Measurements from ENCODE around the gene GALNT7. TPM values are rescaled to one million over a fixed set of nuclear protein-coding genes. Genes with fewer than 3 reads are reported as not detected.
A peak's percentile ranks its signal among the peaks of the same experiment; 100 is the strongest.

The GALNT7 gene
- total and polyA plus RNA-seq, 10 of the 15 experiments (the other 5 are each of a cell fraction or from before 2014, with no cell fraction given), result 14.2 to 33.2 (median 28.9) TPM

DNA sequence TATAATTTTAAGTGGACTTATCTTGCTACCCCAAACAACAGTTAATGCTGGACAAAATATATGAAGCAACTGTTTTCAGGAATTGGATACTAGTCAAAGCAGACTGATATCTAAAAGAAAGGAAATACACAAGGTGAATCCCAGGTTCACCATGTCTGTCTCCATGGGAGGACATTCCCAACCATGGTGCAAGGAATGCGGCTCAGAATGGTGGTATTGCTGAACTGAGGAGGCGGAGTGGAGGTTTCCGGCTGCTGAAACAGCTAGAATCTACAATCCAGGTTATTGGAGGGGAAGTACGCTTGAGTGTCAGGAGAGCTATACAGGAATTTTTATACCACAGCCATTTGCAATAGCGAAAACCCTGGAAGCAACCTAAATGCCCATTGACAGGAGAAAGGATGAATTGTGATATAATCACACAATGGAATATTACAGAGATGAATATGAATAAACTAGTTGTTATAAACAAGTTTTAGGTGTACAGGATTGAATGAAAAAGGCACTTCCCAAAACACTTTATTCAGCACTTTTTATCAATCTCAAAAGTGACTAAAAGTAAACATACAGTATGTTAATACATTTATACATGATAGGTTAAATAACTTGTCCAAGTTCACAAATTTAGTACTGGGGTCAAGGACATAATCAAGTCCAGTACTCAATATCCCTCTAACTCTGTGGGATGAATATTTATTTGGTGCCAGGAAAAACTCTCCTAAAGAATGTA lies 156.6 kb downstream of the GALNT7 start:
- in situ Hi-C loops (cut with MboI), result loop anchor here (5.0 kb wide), 1 partner anchor 167 kb away; no protein-coding TSS in a partner anchor
- no peak overlapping the region for H3K4me2 ChIP-seq (ENCODE audit: control insufficient read depth, insufficient read depth)
- BruUV-seq (replicated peaks), result no TSS peak
- H3K79me2 ChIP-seq (ENCODE audit: control insufficient read depth, insufficient read depth, low read length), result peaks cover 10% of the 10 kb centered on the region
- no peak overlapping the region for H3K27ac ChIP-seq (ENCODE audit: control insufficient read depth, insufficient read depth)
- no peaks in the 10 kb centered on the region for H4K20me1 ChIP-seq (ENCODE audit: control insufficient read depth, insufficient read depth)
- no peak for TF ChIP-seq ZNF384 (IDR thresholded peaks at IDR 0.05; ENCODE audit: borderline replicate concordance, low read depth, low read length)
- TF ChIP-seq POLR2A (IDR thresholded peaks at IDR 0.05; ENCODE audit: low read depth, low read length), result peak; percentile 39
- no peak overlapping the region for H3K4me3 ChIP-seq
- no peaks in the 10 kb centered on the region for H3K4me1 ChIP-seq (ENCODE audit: control insufficient read depth, insufficient read depth, low read length)
- SMC1A ChIA-PET (ENCODE audit: uncharacterized antibody, unreplicated experiment), result interaction anchor here (0.9 to 1.0 kb wide), 3 partner anchors 65 to 159 kb away, joined by 3 read pairs; no protein-coding TSS in a partner anchor
- RAD21 ChIA-PET (ENCODE audit: unreplicated experiment), result interaction anchor here (1.1 kb wide), 1 partner anchor 93 kb away, joined by 3 read pairs; no protein-coding TSS in a partner anchor
- 95% methylated on average over 5 of the region's 5 CpGs for WGBS (ENCODE audit: insufficient coverage, insufficient replicate concordance, low lambda C conversion rate, missing lambda C conversion rate)
- H2AFZ ChIP-seq (ENCODE audit: control insufficient read depth, low read depth, low read length), result no peak overlapping the region
- FAIRE-seq (no peak), ATAC-seq (no peak), DNase-seq (ENCODE audit: low read depth, low spot score) (no peak)
- CTCF ChIA-PET, result interaction anchor here (1.3 kb wide), 1 partner anchor 301 kb away, joined by 3 read pairs; no protein-coding TSS in a partner anchor
- no peaks in the 10 kb centered on the region for H3K9me3 ChIP-seq (replicated peaks; ENCODE audit: control insufficient read depth, insufficient read depth, low read length)
- no peak overlapping the region for H3K9ac ChIP-seq (ENCODE audit: control insufficient read depth, insufficient read depth, low read length)
- H3K36me3 ChIP-seq (ENCODE audit: control insufficient read depth in 2 of 2, insufficient read depth in 2 of 2, low read length in 1 of 2), result peaks cover 0 to 8% of the 10 kb centered on the region in 2 experiments; a peak in 2 of 4 replicates
- POLR2A ChIA-PET, result interaction anchor here (1.0 kb wide), 1 partner anchor 10 kb away, joined by 5 read pairs; no protein-coding TSS in a partner anchor
- H3K27me3 ChIP-seq (replicated peaks in 1 of 2; ENCODE audit: control insufficient read depth in 2 of 2, insufficient read depth in 2 of 2, low read length in 1 of 2), result no peaks in the 10 kb centered on the region
- intact Hi-C loops (cut with micrococcal nuclease; ENCODE audit: unreplicated experiment), result no loop called here

DNA sequence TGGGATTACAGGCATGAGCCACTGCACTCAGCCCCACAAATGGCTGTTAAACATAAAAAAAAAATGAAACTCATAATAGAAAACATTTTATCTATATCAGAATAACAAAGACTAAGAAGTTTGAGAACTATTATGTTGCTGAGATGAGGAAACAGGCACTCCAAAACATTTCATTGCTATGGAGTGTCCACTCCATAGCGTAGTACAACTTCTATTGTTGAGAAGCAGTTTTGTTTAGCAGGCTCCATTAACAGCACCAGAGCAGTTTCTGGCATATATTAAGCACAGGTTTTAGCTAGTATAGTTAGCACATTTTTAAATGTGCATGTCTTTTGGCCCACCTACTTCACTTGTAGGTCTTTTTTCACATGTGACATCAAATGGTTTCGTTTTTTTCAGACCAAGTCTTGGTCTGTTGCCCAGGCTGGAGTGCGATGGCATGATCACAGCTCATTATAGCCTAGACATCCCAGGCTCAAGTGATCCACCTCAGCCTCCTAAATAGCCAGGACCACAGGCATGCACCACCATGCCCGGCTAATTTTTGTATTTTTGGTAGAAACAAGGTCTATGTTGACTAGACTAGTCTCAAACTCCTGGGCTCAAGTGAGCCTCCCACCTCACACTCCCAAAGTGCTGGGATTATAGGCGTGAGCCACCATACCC lies 159.8 kb downstream of the GALNT7 start:
- peaks cover 40% of the 10 kb centered on the region for H3K79me2 ChIP-seq (ENCODE audit: control insufficient read depth, insufficient read depth, low read length)
- no peaks in the 10 kb centered on the region for H4K20me1 ChIP-seq (ENCODE audit: control insufficient read depth, insufficient read depth)
- 96% methylated on average over 5 of the region's 5 CpGs for WGBS (ENCODE audit: insufficient coverage, insufficient replicate concordance, low lambda C conversion rate, missing lambda C conversion rate)
- no peaks in the 10 kb centered on the region for H3K9me3 ChIP-seq (replicated peaks; ENCODE audit: control insufficient read depth, insufficient read depth, low read length)
- no peak overlapping the region for H3K4me3 ChIP-seq
- no peak overlapping the region for H3K9ac ChIP-seq (ENCODE audit: control insufficient read depth, insufficient read depth, low read length)
- intact Hi-C loops (cut with micrococcal nuclease; ENCODE audit: unreplicated experiment), result no loop called here
- peaks cover 0 to 23% of the 10 kb centered on the region in 2 experiments; a peak in 3 of 4 replicates for H3K36me3 ChIP-seq (ENCODE audit: control insufficient read depth in 2 of 2, insufficient read depth in 2 of 2, low read length in 1 of 2)
- CTCF ChIA-PET, result interaction anchor here (1.2 to 4.4 kb wide), 4 partner anchors 9 to 92 kb away, joined by 3 to 28 read pairs (median 24); no protein-coding TSS in a partner anchor
- SMC1A ChIA-PET (ENCODE audit: uncharacterized antibody, unreplicated experiment), result interaction anchor here (1.4 to 14.3 kb wide), 5 partner anchors 9 to 77 kb away, joined by 3 to 232 read pairs (median 5); partner anchors contain the start of gene SAP30
- H3K4me1 ChIP-seq (ENCODE audit: control insufficient read depth, insufficient read depth, low read length), result peaks cover 3% of the 10 kb centered on the region
- in situ Hi-C loops (cut with MboI), result loop anchor here (5.0 kb wide), 1 partner anchor 164 kb away; no protein-coding TSS in a partner anchor
- DNase-seq (ENCODE audit: low read depth, low spot score) (no peak), FAIRE-seq (no peak), ATAC-seq (no peak)
- H3K4me2 ChIP-seq (ENCODE audit: control insufficient read depth, insufficient read depth), result no peak overlapping the region
- no TSS peak for BruUV-seq (replicated peaks)
- POLR2A ChIA-PET, result interaction anchor here (0.6 to 13.9 kb wide), 2 partner anchors 28 to 43 kb away, joined by 4 to 472 read pairs; partner anchors contain the start of gene SAP30
- H3K27ac ChIP-seq (ENCODE audit: control insufficient read depth, insufficient read depth), result no peak overlapping the region
- RAD21 ChIA-PET (ENCODE audit: unreplicated experiment), result no interaction called here
- H3K27me3 ChIP-seq (replicated peaks in 1 of 2; ENCODE audit: control insufficient read depth in 2 of 2, insufficient read depth in 2 of 2, low read length in 1 of 2), result no peaks in the 10 kb centered on the region
- H2AFZ ChIP-seq (ENCODE audit: control insufficient read depth, low read depth, low read length), result no peak overlapping the region
- no peak for TF ChIP-seq CBFB (IDR thresholded peaks at IDR 0.05; ENCODE audit: low read depth)
- no peak for TF ChIP-seq EGR1 (IDR thresholded peaks at IDR 0.05; ENCODE audit: borderline replicate concordance in 1 of 2, low read depth in 2 of 2, low read length in 2 of 2)
- no peak for TF ChIP-seq EED (IDR thresholded peaks at IDR 0.05; ENCODE audit: low read depth)
- TF ChIP-seq STAT1 (conservative IDR thresholded peaks at IDR 0.05), result no peak
- TF ChIP-seq, protein P1, sequence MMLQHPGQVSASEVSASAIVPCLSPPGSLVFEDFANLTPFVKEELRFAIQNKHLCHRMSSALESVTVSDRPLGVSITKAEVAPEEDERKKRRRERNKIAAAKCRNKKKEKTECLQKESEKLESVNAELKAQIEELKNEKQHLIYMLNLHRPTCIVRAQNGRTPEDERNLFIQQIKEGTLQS (IDR thresholded peaks at IDR 0.05; ENCODE audit: borderline replicate concordance, extremely low read depth, low read depth, low read length), result no peak
- TF ChIP-seq, protein P2, sequence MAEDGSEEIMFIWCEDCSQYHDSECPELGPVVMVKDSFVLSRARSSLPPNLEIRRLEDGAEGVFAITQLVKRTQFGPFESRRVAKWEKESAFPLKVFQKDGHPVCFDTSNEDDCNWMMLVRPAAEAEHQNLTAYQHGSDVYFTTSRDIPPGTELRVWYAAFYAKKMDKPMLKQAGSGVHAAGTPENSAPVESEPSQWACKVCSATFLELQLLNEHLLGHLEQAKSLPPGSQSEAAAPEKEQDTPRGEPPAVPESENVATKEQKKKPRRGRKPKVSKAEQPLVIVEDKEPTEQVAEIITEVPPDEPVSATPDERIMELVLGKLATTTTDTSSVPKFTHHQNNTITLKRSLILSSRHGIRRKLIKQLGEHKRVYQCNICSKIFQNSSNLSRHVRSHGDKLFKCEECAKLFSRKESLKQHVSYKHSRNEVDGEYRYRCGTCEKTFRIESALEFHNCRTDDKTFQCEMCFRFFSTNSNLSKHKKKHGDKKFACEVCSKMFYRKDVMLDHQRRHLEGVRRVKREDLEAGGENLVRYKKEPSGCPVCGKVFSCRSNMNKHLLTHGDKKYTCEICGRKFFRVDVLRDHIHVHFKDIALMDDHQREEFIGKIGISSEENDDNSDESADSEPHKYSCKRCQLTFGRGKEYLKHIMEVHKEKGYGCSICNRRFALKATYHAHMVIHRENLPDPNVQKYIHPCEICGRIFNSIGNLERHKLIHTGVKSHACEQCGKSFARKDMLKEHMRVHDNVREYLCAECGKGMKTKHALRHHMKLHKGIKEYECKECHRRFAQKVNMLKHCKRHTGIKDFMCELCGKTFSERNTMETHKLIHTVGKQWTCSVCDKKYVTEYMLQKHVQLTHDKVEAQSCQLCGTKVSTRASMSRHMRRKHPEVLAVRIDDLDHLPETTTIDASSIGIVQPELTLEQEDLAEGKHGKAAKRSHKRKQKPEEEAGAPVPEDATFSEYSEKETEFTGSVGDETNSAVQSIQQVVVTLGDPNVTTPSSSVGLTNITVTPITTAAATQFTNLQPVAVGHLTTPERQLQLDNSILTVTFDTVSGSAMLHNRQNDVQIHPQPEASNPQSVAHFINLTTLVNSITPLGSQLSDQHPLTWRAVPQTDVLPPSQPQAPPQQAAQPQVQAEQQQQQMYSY (CRISPR knock-in tag; IDR thresholded peaks at IDR 0.05), result no peak
- TF ChIP-seq JUND (IDR thresholded peaks at IDR 0.05; ENCODE audit: low read depth, low read length), result no peak

All from GM12878 (cell line).